Right ventricle myocardium inferior (tissue), 1 donor: ENCODE data around the gene FGGY. TPM values are rescaled to one million over a fixed set of nuclear protein-coding genes. Genes with fewer than 3 reads are reported as not detected.
"Not testable (repeated sequence)": the region's sequence is repeated elsewhere in the genome, so short reads cannot be mapped to it uniquely, and the experiment has no call there.

Experiments used
- ATAC-seq: fragments of 200-7000 bp; cut with Tn5 transposase; one replicate; pipeline ENCODE4 v1.9.1; 2020; ENCODE audit warnings: mild to moderate bottlenecking, moderate library complexity
- DNase-seq: peaks from one replicate; pipeline ENCODE4 v3.0.0; 2021; ENCODE audit errors: missing footprints
- intact Hi-C: fragments of 100-400 bp; cut with DNase I; formaldehyde crosslinking; loops from one replicate; pipeline ENCODE4 v1.11.0; 2022
- total RNA-seq: library from RNA; stranded (reverse); fragmentation: NEBNext Ultra II Directional; extraction: Animal tissue kit (Norgen Biotek cat#: 25700); gene quantifications from one replicate; pipeline ENCODE4 v1.2.1, GENCODE V29; 2021
- donor health status: DM: no; HTN: yes; CAD: no; lungs with severe emphysema.

The FGGY gene
- total RNA-seq, 1 donor from 2014 or later = 28.5 TPM

GRCh38 chr1:59539961-59540681, 243.2 kb downstream of the FGGY start:
- ATAC-seq (no peak), DNase-seq (no peak)
- intact Hi-C loops = no loop called here

GRCh38 chr1:59541161-59541560, 244.3 kb downstream of the FGGY start:
- intact Hi-C loops = no loop called here

GRCh38 chr1:59541891-59542290, 245.0 kb downstream of the FGGY start:
- DNase-seq (no peak), ATAC-seq (no peak)
- intact Hi-C loops = no loop called here

More at GRCh38 chr1:59541161-59541560, 244.3 kb downstream of the FGGY start:
- no peak for DNase-seq
- ATAC-seq = no peak

GRCh38 chr1:59543211-59543668, 246.3 kb downstream of the FGGY start:
- intact Hi-C loops = no loop called here
- DNase-seq (no peak), ATAC-seq (no peak)

GRCh38 chr1:59544615-59545293, 247.9 kb downstream of the FGGY start:
- intact Hi-C loops = no loop called here
- ATAC-seq (no peak), DNase-seq (no peak)

- intact Hi-C loops = no loop called here
- no peak for DNase-seq
- no peak for ATAC-seq
Measured at GRCh38 chr1:59545830-59546229, 248.9 kb downstream of the FGGY start.

GRCh38 chr1:59549066-59549837, 252.4 kb downstream of the FGGY start:
- ATAC-seq (peak; percentile 28), DNase-seq (no peak)
- intact Hi-C loops = no loop called here

GRCh38 chr1:59549903-59550302, 253.0 kb downstream of the FGGY start:
- intact Hi-C loops = no loop called here
- DNase-seq (peak; percentile 77), ATAC-seq (peak; percentile 67)

GRCh38 chr1:59552007-59552406, 255.1 kb downstream of the FGGY start:
- DNase-seq (no peak), ATAC-seq (peak; percentile 30)
- intact Hi-C loops = no loop called here

GRCh38 chr1:59553371-59553770, 256.5 kb downstream of the FGGY start:
- ATAC-seq = no peak
- intact Hi-C loops = no loop called here
- no peak for DNase-seq

GRCh38 chr1:59554011-59554663, 257.2 kb downstream of the FGGY start:
- intact Hi-C loops = no loop called here
- ATAC-seq (no peak), DNase-seq (no peak)

- DNase-seq (no peak), ATAC-seq (no peak)
- intact Hi-C loops = no loop called here
Measured at GRCh38 chr1:59554752-59555151, 257.9 kb downstream of the FGGY start.

- DNase-seq = no peak
- ATAC-seq = no peak
- intact Hi-C loops = no loop called here
Measured at GRCh38 chr1:59556398-59556797, 259.5 kb downstream of the FGGY start.

- ATAC-seq (no peak), DNase-seq (no peak)
- intact Hi-C loops = no loop called here
Measured at GRCh38 chr1:59556802-59557548, 260.1 kb downstream of the FGGY start.

GRCh38 chr1:59557549-59557885, 260.6 kb downstream of the FGGY start:
- DNase-seq (no peak), ATAC-seq (no peak)

GRCh38 chr1:59558580-59558979, 261.7 kb downstream of the FGGY start:
- ATAC-seq, DNase-seq, intact Hi-C loops: not testable (repeated sequence)

More at GRCh38 chr1:59557549-59557885, 260.6 kb downstream of the FGGY start:
- intact Hi-C loops = no loop called here

- intact Hi-C loops = no loop called here
- ATAC-seq (no peak), DNase-seq (no peak)
Measured at GRCh38 chr1:59560807-59561450, 264.0 kb downstream of the FGGY start.

- intact Hi-C loops = no loop called here
- no peak for DNase-seq
- ATAC-seq = no peak
Measured at GRCh38 chr1:59561796-59562195, 264.9 kb downstream of the FGGY start.
